Measurements from ENCODE around the gene RGS14. TPM values are rescaled to one million over a fixed set of nuclear protein-coding genes. Genes with fewer than 3 reads are reported as not detected.

Gene RGS14
- total RNA-seq, 1 donor = 3.1 TPM

DNA sequence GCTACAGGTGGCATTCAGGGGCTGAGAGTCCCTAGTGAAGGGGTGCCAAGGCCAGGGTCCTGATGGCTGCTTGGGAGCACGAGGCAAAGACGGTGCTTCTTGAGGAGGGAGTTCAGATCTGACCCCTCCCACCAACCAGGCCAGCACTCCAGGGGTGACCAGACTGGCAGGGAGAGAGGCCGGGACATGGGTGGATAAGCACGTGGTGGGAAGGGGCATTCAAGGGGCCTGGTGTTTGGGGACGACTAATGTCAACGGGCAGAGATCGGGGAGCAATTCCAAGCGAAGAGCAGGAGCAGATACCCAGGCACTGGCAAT is 4.5 kb downstream of the RGS14 start:
- H3K4me3 ChIP-seq (ENCODE audit: low read depth, low read length) = no peak overlapping the region
- no peak for DNase-seq (ENCODE audit: low read depth)
- TF ChIP-seq, protein P1, sequence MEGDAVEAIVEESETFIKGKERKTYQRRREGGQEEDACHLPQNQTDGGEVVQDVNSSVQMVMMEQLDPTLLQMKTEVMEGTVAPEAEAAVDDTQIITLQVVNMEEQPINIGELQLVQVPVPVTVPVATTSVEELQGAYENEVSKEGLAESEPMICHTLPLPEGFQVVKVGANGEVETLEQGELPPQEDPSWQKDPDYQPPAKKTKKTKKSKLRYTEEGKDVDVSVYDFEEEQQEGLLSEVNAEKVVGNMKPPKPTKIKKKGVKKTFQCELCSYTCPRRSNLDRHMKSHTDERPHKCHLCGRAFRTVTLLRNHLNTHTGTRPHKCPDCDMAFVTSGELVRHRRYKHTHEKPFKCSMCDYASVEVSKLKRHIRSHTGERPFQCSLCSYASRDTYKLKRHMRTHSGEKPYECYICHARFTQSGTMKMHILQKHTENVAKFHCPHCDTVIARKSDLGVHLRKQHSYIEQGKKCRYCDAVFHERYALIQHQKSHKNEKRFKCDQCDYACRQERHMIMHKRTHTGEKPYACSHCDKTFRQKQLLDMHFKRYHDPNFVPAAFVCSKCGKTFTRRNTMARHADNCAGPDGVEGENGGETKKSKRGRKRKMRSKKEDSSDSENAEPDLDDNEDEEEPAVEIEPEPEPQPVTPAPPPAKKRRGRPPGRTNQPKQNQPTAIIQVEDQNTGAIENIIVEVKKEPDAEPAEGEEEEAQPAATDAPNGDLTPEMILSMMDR (IDR thresholded peaks at IDR 0.05; ENCODE audit: insufficient read depth, low read length) = no peak

DNA sequence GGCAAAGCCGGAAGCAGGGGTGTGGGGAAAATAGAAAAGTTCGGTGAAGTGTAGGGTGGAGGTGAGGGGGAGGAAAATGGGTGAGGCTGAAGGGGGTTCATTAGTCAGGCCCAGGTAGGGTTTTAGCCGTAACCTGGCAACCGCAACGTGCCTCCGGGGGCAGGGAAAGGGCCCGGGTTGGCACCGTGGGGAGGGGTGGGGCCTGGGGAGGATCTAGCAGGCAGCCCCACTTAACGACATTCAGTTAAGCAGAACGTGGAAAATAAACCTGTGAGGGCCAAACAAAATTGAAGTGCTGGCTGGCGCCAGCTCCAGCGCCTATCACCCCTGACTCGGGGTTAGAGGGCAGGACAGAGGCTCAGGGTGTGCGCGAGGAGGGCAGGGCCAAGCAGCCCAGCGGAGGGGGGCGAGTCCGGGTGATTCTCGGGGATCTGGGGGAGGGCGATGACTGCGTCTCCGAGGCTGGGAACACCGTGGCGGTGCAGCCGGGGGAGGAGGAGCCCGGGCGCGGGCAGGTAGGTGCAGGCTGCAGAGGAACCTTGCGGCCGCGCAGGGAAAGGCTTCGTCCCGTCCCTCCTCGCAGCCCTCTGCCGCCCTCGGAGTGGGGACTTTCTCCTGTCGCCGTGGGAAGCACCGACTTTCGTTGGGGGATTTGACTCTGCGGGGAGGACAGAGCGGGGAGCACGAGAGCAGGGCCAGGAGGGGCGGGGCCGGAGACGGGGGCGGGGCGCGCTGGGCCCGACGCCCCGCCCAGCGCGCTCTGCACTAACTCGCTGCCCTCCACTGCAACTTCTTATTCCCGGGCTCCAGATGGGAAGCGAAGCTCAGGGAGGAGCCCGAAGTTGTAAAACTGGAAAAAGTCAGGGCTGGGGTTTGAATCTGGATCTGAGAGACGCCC is 5.1 kb downstream of the RGS14 start:
- TF ChIP-seq, protein P1 (IDR thresholded peaks at IDR 0.05; ENCODE audit: insufficient read depth, low read length) = no peak
- DNase-seq (ENCODE audit: low read depth) = peak; percentile 24
- peak overlapping the region; percentile 55 for H3K4me3 ChIP-seq (ENCODE audit: low read depth, low read length)

DNA sequence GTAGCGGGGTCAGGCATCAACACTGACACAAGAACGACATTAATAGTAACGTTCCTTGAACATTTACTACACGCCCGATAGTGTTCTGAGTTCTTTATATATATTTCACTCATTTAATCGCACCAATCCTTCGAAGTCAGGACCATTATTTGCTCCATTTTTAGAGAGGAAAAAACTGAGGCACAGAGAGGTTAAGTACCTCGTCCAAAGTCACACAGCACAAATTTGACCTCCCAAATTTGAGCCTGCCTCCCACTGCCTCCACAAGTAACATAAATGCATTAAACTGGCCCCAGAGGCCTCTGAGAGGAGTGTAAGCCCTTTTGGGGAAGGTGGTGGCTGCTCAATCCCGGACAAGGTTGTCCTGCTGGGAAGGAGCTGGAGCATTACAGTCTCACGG is 5.8 kb downstream of the RGS14 start:
- no peak for DNase-seq (ENCODE audit: low read depth)
- TF ChIP-seq, protein P1 (IDR thresholded peaks at IDR 0.05; ENCODE audit: insufficient read depth, low read length) = no peak
- H3K4me3 ChIP-seq (ENCODE audit: low read depth, low read length) = peak overlapping the region; percentile 25

DNA sequence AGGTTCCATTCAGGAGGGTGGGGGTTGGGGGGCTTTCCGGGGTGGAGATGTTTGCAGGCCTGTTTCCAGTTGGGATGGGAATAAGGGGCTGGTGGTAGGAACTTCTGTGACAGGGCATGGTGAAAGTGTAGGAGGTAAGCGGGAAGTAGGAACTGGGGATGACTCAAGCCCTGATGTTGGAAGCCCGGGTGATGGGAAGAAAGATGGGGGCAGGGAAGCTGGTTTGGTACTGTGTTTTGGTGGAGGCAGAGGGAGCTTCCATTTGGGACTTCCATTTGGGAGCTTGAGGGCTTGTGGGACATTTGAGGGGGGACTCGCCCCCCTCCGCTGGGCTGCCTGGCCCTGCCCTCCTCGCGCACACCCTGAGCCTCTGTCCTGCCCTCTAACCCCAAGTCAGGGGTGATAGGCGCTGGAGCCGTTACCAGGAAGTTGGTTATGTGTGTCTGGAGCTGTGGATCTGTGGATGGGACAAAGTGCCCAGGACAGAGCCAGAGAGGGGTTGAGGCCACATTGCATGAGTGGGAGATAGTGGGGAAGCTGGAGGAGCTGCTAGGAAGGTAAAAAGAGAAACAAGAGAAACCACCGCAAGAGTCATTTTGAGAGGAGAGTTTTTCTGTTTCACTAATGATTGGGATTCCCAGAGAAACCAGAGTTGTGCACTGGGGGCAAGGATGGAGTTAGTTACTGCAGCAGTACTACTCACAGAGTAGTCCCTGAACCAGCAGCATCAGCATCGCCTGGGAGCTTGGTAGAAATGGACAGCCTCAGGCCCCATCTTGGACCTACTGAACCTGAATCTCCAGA is 6.6 kb downstream of the RGS14 start:
- H3K4me3 ChIP-seq (ENCODE audit: low read depth, low read length) = no peak overlapping the region
- TF ChIP-seq, protein P1 (IDR thresholded peaks at IDR 0.05; ENCODE audit: insufficient read depth, low read length) = no peak
- DNase-seq (ENCODE audit: low read depth) = no peak

DNA sequence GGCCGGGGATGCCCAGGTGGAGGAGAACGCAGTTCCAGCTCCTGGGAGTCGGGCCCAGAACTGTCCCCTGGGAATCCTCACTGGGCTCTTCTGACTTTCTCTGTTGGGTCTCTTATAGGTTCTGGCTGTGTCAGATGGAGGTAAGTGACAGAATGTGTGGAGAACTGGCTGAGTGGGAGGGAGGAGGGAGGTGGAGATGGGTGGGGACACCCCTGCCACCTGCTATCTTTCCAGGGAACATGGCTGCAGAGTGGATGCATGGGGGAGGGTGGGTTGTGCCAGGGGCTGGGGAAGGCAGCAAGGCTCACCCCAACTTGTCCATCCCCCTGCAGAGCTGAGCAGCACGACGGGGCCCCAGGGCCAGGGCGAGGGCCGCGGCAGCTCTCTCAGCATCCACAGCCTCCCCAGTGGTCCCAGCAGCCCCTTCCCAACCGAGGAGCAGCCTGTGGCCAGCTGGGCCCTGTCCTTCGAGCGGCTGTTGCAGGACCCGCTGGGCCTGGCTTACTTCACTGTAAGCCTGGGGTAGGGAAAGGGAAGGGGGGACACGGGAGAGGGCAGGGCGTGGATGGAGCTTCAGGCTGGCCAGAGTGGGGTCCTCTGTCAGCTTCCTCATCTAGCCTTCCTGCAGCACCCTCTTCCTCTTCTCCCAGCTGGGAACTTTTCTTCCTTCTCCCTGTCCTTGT is 8.3 kb downstream of the RGS14 start:
- no peak overlapping the region for H3K4me3 ChIP-seq (ENCODE audit: low read depth, low read length)
- TF ChIP-seq, protein P1 (IDR thresholded peaks at IDR 0.05; ENCODE audit: insufficient read depth, low read length) = no peak
- DNase-seq (ENCODE audit: low read depth) = no peak

DNA sequence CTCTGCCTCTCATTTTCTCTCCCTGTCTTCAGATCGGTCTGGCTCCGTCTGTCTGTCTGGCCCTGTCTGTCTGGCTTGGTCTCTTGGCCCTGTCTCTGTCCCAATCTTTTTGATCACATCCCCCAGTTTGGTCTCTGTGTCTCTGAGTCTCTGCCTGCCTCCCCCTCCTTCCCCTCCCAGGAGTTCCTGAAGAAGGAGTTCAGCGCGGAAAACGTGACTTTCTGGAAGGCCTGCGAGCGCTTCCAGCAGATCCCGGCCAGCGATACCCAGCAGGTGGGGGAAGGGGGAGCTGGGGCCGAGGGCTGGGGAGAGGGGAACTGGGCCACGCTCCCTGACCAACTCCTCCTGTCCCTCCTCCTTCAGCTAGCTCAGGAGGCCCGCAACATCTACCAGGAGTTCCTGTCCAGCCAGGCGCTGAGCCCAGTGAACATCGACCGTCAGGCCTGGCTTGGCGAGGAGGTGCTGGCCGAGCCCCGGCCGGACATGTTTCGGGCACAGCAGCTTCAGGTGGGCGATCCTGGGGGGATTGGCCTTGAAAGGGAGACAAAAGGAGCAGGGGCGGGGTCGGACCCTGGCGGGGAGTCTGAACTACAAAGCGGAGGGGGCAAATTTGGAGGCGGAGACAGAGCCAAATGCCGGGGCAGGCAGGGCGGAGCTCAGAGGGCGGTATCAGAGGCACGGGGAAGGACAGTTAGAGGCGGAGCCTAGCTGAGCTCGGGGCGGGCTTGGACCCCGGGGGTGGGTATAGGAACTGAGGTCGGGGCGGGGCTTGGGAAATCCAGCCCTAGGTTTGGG is 9.0 kb downstream of the RGS14 start:
- peak overlapping the region; percentile 57 for H3K4me3 ChIP-seq (ENCODE audit: low read depth, low read length)
- TF ChIP-seq, protein P1 (IDR thresholded peaks at IDR 0.05; ENCODE audit: insufficient read depth, low read length) = no peak
- DNase-seq (ENCODE audit: low read depth) = peak; percentile 79
